HG03045 (cell line): ENCODE results near the gene ANXA3.
A peak's percentile ranks its signal among the peaks of the same experiment; 100 is the strongest.

ENCODE experiments used
- ATAC-seq: cut with Tn5 transposase; IDR thresholded peaks from one replicate; pipeline ENCODE4 v1.9.1; 2021; ENCODE audit warnings: mild to moderate bottlenecking, moderate library complexity; ENCODE audit not compliant: unreplicated experiment

The ANXA3 gene

DNA sequence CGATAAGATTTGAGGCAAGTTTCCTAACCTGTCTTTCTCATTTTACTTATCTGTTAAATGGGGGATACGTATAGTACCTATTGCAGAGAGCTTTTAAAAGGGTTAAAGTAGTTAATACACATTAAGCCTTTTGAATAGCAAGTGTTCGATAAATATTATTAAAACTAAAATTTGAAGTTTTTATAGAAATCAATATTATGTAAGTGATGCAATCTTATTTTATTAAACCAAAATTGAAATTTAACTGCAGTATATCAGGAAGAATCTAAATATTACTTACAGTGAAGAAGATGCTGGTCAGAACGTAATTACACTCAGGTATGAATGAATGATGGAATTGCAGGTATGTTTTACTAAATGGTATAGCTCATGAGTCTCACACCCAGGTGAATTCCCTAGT, 58.0 kb downstream of the ANXA3 start:
- no peak for ATAC-seq

GRCh38 chr4:78610546-78611214, 59.1 kb downstream of the ANXA3 start:
- ATAC-seq, result no peak

GRCh38 chr4:78611215-78611558, 59.6 kb downstream of the ANXA3 start:
- ATAC-seq, result no peak

- ATAC-seq, result no peak
These were observed 61.0 kb downstream of the ANXA3 start for GRCh38 chr4:78612398-78613178.

DNA sequence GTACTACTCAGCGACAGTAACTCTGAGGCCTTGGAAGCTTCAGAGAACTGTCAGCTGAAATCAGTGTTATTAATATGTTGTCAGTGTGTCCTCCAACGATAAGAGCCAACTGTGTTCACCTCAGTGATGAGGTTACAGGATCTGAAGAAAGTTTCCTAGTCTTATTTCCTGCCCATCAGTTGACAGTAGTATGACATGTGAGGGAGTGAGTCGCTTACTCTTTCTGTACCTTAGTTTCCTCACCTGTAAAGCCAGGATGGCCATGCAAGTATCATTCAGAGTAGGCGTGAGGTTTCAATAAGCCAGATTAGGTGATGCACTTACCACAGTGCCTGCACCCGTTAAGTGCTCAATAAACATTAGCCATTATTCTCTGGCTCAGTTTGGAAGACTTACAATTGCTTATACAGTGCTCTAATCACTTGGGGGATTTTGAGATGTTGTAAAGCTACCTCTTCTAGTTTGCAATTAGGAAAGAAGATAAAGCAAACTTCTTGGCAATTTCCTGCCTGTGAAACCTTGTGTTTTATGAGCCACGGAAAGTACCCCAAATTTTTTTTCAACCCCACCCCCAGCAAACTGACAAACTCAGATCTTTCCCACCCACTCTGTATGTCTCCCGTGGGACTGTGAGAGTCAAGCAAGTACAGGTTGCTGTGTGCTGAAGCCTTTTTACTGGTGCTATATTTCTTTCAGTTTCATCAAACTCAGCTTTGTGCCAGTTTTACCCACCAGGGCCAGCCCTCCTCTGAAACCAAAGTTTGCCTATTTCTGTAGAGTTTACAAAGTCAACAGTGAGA, 62.2 kb downstream of the ANXA3 start:
- ATAC-seq, result peak; percentile 88

DNA sequence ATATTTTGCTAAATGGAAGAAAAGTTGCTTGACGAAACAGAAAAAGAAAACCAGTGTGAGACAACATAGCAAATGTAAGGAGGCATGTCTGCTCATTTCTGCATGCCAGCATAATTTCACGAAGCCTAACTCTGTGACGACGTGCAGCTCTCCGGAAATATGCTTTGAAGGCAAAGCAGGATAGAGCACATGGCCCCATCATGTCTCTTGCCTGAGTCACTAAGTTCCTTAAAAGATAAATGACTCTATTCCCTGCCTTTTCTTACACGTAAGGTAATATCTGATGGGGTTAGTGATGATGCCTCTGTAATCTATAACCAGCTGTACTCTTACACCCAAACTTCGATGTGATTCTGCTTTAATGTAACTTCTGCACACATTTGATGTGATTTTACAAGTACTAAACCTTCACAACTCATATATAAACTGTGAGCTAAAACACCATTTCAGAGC, 64.5 kb downstream of the ANXA3 start:
- no peak for ATAC-seq

- ATAC-seq, result no peak
These were observed 66.9 kb downstream of the ANXA3 start for GRCh38 chr4:78618436-78618835.

- no peak for ATAC-seq
These were observed 69.8 kb downstream of the ANXA3 start for GRCh38 chr4:78621395-78621794.

- no peak for ATAC-seq
These were observed 70.8 kb downstream of the ANXA3 start for GRCh38 chr4:78622253-78622979.

DNA sequence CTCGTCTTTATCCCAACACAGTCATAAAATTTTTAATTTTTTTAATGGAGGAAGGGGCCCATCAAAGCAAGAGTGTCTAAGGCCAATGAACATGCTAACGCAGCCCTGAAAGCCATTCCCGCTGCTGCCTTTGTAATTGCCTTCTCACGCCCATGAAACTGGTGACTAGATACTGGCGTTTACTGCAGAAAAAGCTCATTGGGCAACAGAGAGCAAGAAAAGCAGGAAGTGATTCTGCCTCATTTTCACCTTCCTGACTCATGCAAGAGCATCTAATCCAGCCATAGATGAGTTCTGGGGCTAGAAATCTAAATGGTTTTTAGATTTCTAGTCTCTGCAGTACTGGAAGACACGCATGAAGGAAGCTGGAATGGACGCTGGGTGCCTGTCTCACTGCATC, 72.5 kb downstream of the ANXA3 start:
- no peak for ATAC-seq

GRCh38 chr4:78625073-78625472, 73.5 kb downstream of the ANXA3 start:
- ATAC-seq, result no peak

DNA sequence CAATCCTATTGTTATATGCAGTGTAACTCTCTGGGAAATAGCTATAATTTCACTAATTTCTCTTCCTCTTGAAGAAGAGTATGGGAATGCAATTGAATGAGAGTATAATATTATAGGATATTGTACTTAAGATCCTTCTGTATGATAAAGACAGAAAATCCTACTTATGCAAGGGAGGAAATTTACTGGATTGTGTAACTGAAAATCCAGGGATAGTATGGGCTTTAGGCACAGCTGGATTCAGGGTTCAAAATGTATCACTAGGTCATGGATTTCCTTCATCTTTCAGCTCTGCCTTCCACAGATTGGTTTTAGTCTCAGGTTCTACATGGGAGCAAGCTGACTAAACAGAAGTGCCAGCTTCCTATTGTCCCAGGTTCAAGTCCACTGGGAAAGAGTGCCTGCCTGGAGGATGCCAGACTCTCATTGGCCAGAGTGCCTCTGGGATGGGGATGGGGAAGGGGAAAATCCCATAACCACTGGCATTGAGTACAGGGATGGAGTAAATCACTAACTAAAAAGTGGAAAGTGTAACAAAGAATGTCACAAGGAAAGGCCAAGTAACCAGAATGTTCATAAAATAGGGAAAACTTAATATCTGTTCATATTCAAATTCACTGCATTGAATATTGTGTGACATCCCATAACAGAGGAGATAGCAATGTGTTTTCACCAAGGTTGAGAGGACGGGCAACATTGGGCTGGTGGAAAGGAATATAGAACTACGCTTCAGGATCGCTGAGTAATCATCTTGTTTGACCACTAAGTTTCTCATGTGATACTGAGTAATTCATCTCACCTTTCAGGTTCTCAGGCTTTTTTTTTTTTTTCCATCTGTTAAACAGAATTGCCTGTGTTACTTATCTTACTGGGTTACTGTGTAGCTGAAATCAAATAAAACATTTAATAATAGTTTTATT, 75.7 kb downstream of the ANXA3 start:
- no peak for ATAC-seq

- no peak for ATAC-seq
These were observed 76.6 kb downstream of the ANXA3 start for GRCh38 chr4:78627966-78628678.

DNA sequence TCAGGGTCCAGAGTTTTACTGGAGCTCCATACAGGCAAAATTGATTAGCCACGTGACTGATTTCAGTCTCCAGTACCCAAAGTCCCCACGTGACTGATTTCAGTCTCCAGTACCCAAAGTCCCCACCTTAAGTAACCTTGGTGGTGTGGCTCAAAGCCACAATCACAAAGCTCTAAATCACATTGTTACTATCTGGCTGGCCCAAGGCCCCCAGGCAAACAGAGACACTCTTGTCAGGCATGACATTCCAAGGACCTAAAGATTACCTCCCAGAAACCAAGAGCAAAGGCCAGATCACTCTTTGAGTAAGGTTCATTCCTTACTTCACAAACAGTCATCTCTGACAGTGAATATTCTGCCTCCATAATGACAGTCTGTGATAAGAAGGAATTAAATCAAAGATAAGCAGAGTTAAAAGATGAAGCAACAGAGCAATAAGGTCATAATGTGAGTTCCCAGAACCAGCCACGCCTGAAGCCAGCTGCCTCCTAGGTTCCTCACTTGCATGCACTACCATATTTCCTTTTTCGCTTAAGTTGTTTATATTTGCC, 78.5 kb downstream of the ANXA3 start:
- no peak for ATAC-seq

- no peak for ATAC-seq
These were observed 79.0 kb downstream of the ANXA3 start for GRCh38 chr4:78630615-78631014.

DNA sequence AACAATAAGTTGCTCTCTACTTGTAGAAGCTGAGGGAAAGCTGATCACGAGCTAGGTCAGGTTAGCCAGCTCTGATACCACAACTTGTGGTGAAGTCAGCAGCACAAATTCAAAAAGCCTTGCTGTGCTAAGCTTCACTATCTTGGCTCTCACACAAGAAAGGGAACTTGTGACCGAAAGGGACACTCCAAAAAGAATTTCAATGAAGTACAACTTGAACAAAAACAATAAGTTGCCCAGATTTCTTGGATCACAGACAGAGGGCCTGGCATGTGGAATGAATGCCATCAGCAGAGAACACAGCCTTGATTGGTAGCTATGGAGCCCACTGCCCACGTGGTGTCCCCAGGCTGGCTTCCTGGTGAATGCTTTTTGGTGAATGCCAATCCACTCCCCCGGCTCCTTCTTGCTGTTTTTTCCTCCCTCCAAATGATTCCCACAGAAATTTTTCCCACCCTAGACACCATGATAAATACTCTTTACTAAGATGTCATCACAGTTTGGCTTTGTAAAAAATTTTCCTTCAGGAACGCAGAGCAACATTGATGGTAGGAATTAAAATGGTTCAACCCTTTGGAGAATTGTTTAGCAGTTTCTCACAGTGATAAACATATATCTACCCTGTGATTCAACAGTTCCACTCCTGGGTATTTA, 82.6 kb downstream of the ANXA3 start:
- ATAC-seq, result no peak

- ATAC-seq, result peak; percentile 78
These were observed 87.0 kb downstream of the ANXA3 start for GRCh38 chr4:78638337-78639172.

DNA sequence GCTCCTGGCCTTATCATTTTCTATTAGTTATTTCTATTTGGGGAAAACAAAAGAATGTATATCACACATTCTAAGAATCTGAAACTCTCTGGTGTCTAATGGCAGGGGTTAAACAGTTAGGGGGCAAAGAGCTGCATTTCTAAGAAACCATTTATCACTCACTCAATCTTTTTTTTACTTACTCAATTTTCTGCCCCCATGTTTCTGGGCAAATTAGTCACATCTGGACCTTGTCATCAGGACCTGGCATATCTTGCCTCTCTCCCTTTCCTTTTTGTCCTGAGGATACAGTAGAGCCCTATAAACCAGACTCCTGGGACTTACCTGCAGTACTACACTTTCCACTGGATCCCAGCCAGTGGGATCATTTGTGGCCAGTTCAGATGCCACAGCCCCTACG, 89.1 kb downstream of the ANXA3 start:
- no peak for ATAC-seq
